GM18498 (cell line): ENCODE measurements around the gene C10orf71.

Experiments
- ATAC-seq: cut with Tn5 transposase; IDR thresholded peaks from one replicate; pipeline ENCODE4 v1.9.1; 2021; ENCODE audit warnings: mild to moderate bottlenecking, moderate library complexity; ENCODE audit not compliant: unreplicated experiment

The C10orf71 gene

DNA sequence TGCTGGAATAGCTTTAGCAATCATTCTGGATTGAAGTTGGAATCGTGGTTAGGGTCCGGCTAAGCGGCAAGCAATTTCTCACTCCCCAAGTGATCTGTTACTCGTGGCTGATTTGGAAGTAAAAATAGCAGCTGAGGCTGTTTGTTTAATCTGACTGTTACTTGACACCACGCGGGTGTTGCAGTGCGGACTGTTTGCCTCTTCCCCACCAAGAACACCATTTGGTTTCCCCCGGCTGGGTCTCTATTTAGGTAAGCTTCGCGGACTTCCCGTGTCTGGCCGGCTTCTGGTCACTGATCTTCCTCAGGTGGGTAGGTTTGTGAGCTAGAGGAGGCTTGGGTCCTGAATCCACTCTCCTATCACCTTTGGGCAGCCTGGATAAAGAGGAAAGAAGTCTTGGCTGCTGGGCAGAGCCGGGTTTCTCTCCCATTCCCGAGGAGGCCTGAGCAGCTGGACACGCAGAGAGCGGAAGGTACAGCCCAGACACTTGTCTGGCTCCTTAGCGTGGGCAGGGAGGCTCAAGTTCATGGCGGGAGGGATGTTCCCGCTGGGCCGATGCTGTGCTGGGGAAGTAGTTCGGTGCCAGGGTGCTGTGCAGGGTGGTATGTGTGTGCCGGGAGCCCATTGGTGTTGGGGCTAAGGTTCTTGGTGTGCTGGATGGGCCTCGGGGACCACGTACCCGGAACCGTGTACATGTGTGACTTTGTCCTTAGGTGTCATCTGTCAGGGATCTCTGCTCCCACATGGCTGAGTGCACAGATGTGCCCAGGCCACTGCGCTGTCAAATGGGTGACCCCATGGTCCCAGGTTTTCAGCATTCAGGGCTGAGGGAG lies at the start of gene C10orf71:
Gene C10orf71, plus strand, starts transcription at position 188 of the 833 bp plus-strand sequence. CDS start 23,376 bp downstream, outside the sequence.
- no peak for ATAC-seq

- no peak for ATAC-seq
Observed at GRCh38 chr10:49252313-49253034, 46.5 kb upstream of the C10orf71 start.

DNA sequence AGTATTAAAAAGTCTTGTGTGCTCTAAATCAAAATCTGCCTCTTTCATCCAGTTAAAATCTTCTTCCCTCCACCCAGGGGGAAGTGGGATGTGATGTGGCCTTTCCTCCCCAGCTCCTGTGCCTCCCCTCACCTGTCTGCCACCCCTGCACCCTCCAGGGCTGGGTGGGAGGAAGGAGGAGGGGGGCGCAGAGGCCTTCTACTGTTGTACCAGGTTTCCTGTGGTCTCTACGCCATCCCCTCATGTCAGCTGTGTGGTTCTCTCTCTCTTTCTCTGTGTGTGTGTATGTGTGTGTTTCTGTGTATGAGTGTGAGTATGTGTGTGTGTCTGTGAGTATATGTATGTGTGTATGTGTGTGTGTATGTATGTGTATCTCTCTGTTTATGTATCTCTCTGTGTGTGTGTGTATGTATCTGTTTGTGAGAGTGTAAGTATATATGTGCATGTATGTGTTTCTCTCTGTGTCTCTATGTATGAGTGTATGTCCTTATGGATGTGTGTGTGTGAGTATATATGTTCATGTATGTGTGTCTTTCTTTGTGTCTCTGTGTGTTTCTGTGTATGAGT lies 45.5 kb upstream of the C10orf71 start:
- ATAC-seq: no peak

- ATAC-seq: no peak
Observed at GRCh38 chr10:49254150-49254549, 44.8 kb upstream of the C10orf71 start.

GRCh38 chr10:49254556-49255318 lies 44.2 kb upstream of the C10orf71 start:
- ATAC-seq: no peak

- no peak for ATAC-seq
Observed at GRCh38 chr10:49255883-49256282, 43.1 kb upstream of the C10orf71 start.

- no peak for ATAC-seq
Observed at GRCh38 chr10:49257154-49257553, 41.8 kb upstream of the C10orf71 start.

GRCh38 chr10:49257626-49258349 lies 41.2 kb upstream of the C10orf71 start:
- no peak for ATAC-seq

- ATAC-seq: no peak
Observed at GRCh38 chr10:49258350-49258683, 40.7 kb upstream of the C10orf71 start.

DNA sequence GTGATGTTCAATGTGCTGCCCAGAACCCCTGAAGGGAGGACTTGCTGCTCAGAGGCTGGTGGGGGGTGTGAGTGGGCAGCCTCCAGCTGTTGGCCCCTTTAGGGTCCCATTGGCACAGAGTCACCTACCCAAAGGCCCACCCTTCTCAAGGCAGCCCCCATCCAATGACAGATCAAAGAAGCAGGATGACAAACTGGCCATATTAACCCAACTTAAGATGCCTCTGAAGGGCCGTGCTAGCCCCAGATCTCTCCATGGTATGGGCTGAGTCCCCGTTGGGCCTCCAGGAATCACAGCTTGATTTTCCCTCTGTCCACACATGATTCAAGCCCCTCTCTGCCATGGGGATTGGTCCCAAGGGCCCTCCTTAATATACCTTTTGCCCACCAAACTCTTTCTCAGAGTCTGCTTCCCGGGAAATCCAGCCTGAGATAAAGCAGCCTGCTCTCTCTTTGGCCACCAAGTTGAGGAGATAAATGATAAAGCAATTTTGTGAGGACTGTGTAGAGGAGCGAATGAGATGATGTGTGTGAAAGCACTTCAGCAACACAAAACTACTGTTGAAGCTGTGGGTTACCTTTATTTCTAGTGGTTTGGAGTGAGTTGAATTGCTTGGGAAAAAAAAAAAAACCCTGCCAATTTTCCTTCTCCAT lies 38.2 kb upstream of the C10orf71 start:
- ATAC-seq: no peak

- no peak for ATAC-seq
Observed at GRCh38 chr10:49263591-49263990, 35.4 kb upstream of the C10orf71 start.

GRCh38 chr10:49264177-49264677 lies 34.7 kb upstream of the C10orf71 start:
- ATAC-seq: no peak

GRCh38 chr10:49265885-49266284 lies 33.1 kb upstream of the C10orf71 start:
- ATAC-seq: no peak

DNA sequence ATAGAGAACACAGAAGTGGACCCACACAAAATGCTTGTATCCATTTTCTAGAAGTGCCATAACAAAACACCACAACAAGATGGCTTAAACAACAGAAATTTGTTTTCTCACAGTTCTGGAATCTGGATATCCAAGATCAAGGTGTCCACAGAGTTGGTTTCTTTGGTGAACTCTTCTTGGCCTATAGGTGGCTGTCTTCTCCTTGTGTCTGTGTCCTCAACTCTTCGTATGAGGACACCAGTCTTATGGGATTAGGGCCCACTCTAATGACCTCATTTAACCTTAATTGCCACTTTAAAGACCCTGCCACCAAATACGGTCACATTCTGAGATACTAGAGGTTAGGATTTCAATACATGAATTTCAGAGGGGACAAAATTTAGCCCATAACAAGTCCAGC lies 30.8 kb upstream of the C10orf71 start:
- no peak for ATAC-seq

GRCh38 chr10:49269523-49269922 lies 29.4 kb upstream of the C10orf71 start:
- no peak for ATAC-seq

DNA sequence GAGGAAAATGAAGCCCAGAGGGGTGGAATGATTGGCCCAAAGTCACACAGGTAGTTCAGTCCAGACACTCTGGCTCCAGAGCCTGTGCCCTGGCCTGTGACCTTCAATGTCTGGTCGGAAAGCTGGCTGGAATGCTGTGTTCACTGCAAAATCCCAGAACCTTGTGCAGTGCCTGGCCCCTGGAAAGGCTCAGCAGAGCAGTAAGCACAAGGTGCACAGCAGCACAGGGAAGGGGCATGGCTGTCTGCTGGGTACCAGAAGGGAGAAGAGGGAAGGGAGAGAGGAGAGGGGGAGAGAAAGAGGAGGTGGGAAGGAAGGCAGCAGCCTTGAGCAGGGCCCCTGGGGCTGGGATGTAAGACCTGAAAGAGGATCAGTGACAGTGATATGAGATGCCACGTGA lies 28.4 kb upstream of the C10orf71 start:
- no peak for ATAC-seq

GRCh38 chr10:49271346-49271745 lies 27.6 kb upstream of the C10orf71 start:
- no peak for ATAC-seq

DNA sequence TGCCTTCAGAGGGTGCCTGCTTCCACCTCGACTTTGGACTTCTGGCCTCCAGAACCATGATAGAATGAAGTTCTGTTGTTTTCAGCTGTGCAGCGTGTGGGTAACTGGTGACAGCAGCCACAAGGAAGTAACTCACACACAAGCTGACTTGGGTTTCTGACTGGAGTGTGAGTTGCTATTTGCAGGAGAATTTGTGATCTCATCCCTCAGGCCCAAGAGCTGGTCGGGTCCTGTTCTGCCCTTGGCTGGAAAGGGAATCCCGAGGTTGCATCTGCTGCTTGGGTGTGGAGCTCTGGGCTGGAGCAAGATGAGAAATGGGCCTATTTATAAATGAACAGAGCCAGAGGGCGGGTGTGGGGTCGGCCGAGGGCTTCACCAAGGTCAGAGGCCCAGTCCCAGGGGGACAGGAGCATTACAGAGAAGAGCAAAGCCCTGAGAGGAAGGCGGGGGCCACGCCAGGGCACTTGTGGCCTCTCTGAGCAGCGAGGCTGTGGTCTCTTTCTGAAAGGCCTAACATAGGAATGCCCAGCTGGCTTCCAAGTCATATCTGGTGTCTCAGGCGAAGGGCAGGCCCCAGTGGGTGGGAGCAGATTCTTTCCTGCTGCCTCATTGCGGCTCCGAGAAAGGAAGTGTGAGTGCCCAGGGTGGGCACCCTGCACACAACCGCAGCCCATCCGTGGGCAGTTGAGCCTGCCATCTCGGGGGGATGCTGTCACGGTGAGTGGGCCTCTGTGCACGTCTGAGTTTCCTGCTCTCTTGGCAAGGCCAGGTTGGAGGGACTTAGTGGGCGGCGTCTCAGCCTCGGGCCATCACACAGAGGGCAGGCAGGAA lies 26.5 kb upstream of the C10orf71 start:
- ATAC-seq: no peak

DNA sequence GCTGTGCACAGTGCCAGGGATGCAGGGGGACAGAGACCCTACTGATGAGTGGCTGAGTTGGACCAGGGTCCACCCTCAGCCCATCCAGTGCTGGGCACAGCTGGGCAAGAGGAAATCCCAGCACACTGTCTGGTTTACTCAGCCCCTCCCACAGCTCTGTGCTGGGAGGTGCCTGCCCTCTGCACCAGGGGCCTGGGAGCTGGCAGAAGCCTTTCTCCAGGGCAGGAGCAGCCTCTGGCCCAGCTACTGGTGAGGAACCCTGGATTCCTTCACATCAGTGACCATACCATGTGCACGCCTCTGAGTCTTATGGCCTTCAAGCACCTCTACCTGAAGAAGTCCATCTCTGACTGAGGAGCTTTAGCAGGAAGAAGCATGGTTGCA lies 25.9 kb upstream of the C10orf71 start:
- ATAC-seq: no peak
